ENCODE data around the gene ARID1B. TPM values are rescaled to one million over a fixed set of nuclear protein-coding genes. Genes with fewer than 3 reads are reported as not detected.

Gene ARID1B
- total RNA-seq, 1 experiment from 2014 or later, result 63.9 TPM

DNA sequence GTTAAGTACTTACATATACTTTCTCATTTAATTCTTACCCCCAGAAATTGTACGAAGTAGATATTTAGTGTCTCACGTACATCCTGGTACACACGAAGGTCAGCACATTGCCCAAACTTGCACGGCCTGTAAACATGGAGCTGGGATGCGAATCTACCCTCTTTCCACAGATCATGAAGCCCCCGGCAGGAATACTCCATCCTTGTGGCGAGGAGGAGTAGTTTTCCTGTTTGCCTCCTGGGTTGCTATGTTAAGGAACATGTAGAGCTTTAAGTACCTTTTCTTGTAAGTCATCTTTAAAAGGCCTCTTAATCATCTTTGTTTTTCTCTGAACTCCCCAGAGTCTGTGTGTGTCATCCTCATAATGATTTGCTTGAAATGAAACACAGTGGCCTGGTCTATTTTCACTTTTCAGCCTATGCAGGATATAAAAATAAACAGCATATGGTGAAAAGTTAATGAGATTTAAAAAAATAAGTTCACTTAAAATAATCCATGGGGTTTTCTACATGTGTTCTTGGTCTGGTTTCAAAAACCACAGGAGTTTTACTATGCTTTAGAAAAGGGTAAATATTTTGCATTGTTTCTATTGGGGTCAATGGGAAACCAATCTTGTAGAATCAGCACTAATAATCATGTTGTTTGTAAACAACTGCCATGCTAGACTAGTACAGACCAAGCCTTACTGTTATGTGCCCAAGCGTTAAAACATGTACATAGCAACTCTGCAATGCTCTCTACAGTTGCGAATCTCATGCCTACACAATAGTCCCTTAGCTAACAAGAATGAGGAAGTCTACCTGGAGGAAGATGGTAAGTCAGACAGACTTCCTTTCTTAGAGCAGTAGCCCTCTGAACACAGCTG lies 9.3 kb upstream of the ARID1B start:
- CTCF ChIA-PET, result interaction anchor here (0.6 to 1.2 kb wide), 3 partner anchors 8 to 63 kb away, joined by 3 to 7 read pairs (median 3); no protein-coding TSS in a partner anchor
- POLR2A ChIA-PET, result interaction anchor here (0.8 to 1.2 kb wide), 2 partner anchors 38 to 47 kb away, joined by 3 to 5 read pairs; no protein-coding TSS in a partner anchor
- BruUV-seq (replicated peaks), result no TSS peak
- no peak overlapping the region for H3K27ac Mint-ChIP-seq (ENCODE audit: low read depth, unreplicated experiment)
- H3K9me3 Mint-ChIP-seq (ENCODE audit: unreplicated experiment), result no peaks in the 10 kb centered on the region
- H3K27me3 Mint-ChIP-seq (ENCODE audit: insufficient read depth, unreplicated experiment), result no peaks in the 10 kb centered on the region
- no peak for DNase-seq (ENCODE audit: unreplicated experiment)
- intact Hi-C loops (cut with micrococcal nuclease), result no loop called here
- no peaks in the 10 kb centered on the region for H3K4me1 Mint-ChIP-seq (ENCODE audit: insufficient read depth, unreplicated experiment)
- H3K36me3 Mint-ChIP-seq (ENCODE audit: insufficient read depth, unreplicated experiment), result no peaks in the 10 kb centered on the region
- no peak overlapping the region for H3K4me3 Mint-ChIP-seq (ENCODE audit: unreplicated experiment)
- TF ChIP-seq, protein P1, sequence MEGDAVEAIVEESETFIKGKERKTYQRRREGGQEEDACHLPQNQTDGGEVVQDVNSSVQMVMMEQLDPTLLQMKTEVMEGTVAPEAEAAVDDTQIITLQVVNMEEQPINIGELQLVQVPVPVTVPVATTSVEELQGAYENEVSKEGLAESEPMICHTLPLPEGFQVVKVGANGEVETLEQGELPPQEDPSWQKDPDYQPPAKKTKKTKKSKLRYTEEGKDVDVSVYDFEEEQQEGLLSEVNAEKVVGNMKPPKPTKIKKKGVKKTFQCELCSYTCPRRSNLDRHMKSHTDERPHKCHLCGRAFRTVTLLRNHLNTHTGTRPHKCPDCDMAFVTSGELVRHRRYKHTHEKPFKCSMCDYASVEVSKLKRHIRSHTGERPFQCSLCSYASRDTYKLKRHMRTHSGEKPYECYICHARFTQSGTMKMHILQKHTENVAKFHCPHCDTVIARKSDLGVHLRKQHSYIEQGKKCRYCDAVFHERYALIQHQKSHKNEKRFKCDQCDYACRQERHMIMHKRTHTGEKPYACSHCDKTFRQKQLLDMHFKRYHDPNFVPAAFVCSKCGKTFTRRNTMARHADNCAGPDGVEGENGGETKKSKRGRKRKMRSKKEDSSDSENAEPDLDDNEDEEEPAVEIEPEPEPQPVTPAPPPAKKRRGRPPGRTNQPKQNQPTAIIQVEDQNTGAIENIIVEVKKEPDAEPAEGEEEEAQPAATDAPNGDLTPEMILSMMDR (IDR thresholded peaks at IDR 0.05; ENCODE audit: unreplicated experiment), result no peak

DNA sequence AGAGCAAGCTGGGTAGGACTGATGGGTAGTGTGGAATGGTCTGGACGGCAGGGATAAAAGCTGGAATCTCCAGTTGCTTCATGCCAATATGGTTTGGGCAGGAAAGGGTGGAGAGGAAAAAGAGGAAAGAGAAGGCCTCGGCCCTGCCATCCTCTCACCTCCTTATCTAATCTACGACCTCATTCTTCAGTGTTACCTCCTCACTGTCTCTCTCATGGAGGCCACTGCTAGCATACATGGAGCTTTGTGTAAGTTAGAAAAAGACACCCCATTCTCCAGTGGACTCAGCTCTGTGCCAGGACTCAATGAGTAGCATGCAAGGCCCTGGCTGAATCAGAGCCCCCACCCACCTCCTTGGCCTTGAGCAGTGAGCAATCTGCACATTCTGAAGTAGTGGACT lies 6.1 kb upstream of the ARID1B start:
- ChIA-PET CTCF (interaction anchor here (0.7 kb wide), 1 partner anchor 183 kb away, joined by 3 read pairs; no protein-coding TSS in a partner anchor), POLR2A (interaction anchor here (0.9 to 3.5 kb wide), 2 partner anchors 18 to 50 kb away, joined by 4 to 16 read pairs; no protein-coding TSS in a partner anchor)
- peaks cover 12% of the 10 kb centered on the region for H3K4me1 Mint-ChIP-seq (ENCODE audit: insufficient read depth, unreplicated experiment)
- H3K4me3 Mint-ChIP-seq (ENCODE audit: unreplicated experiment), result no peak overlapping the region
- no peaks in the 10 kb centered on the region for H3K36me3 Mint-ChIP-seq (ENCODE audit: insufficient read depth, unreplicated experiment)
- no TSS peak for BruUV-seq (replicated peaks)
- H3K27ac Mint-ChIP-seq (ENCODE audit: low read depth, unreplicated experiment), result no peak overlapping the region
- DNase-seq (ENCODE audit: unreplicated experiment), result no peak
- TF ChIP-seq, protein P1 (IDR thresholded peaks at IDR 0.05; ENCODE audit: unreplicated experiment), result no peak
- H3K27me3 Mint-ChIP-seq (ENCODE audit: insufficient read depth, unreplicated experiment), result no peaks in the 10 kb centered on the region
- H3K9me3 Mint-ChIP-seq (ENCODE audit: unreplicated experiment), result no peaks in the 10 kb centered on the region
- intact Hi-C loops (cut with micrococcal nuclease), result no loop called here

DNA sequence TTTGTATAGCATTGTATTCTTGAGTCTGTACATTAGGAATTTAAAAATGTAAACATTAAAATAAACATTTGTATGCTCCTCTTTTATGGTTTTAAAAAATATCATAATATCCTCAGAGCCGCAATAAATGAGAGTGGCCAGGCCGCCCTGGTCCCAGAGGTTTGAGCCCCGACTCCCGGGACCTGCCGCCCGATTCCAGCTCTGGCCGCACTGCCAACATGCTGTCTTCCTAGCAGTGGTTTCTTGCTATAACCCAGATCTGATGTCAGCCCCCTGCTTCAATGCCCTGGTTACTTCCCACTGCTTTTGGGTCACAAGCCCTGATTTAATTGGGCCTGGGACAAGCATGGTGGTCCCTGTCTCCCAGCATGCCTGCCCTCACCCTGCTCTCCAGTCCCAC lies 5.4 kb upstream of the ARID1B start:
- no peak for DNase-seq (ENCODE audit: unreplicated experiment)
- Mint-ChIP-seq H3K4me3 (ENCODE audit: unreplicated experiment) (no peak overlapping the region), H3K27ac (ENCODE audit: low read depth, unreplicated experiment) (no peak overlapping the region), H3K36me3 (ENCODE audit: insufficient read depth, unreplicated experiment) (no peaks in the 10 kb centered on the region), H3K27me3 (ENCODE audit: insufficient read depth, unreplicated experiment) (no peaks in the 10 kb centered on the region), H3K4me1 (ENCODE audit: insufficient read depth, unreplicated experiment) (peaks cover 13% of the 10 kb centered on the region), H3K9me3 (ENCODE audit: unreplicated experiment) (no peaks in the 10 kb centered on the region)
- CTCF ChIA-PET, result no interaction called here
- TF ChIP-seq, protein P1 (IDR thresholded peaks at IDR 0.05; ENCODE audit: unreplicated experiment), result no peak
- intact Hi-C loops (cut with micrococcal nuclease), result no loop called here
- POLR2A ChIA-PET, result interaction anchor here (3.5 kb wide), 1 partner anchor 51 kb away, joined by 16 read pairs; no protein-coding TSS in a partner anchor
- no TSS peak for BruUV-seq (replicated peaks)

DNA sequence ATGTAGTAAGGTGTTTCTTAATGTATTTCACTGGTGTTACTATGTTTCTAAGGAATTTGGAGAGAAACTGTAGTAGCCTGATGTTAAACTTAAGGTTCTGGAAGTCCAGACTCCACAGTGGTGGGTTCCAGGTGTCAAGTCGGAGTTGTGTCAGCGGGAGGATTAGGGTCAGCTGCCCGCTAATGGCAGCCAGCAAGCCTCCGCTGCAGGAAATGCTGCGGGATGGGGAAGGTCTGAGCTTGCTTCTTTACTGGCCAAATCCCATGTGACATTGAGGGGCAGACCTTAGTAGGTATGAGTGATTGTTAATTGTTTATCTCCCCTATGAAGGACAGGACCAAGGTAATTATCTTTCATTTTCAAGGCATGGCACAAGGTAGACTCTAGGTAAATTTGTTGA lies 3.7 kb upstream of the ARID1B start:
- H3K36me3 Mint-ChIP-seq (ENCODE audit: insufficient read depth, unreplicated experiment), result no peaks in the 10 kb centered on the region
- POLR2A ChIA-PET, result interaction anchor here (0.7 kb wide), 1 partner anchor 52 kb away, joined by 3 read pairs; no protein-coding TSS in a partner anchor
- no peak overlapping the region for H3K4me3 Mint-ChIP-seq (ENCODE audit: unreplicated experiment)
- DNase-seq (ENCODE audit: unreplicated experiment), result no peak
- CTCF ChIA-PET, result no interaction called here
- BruUV-seq (replicated peaks), result no TSS peak
- peaks cover 13% of the 10 kb centered on the region for H3K4me1 Mint-ChIP-seq (ENCODE audit: insufficient read depth, unreplicated experiment)
- no peaks in the 10 kb centered on the region for H3K27me3 Mint-ChIP-seq (ENCODE audit: insufficient read depth, unreplicated experiment)
- no peaks in the 10 kb centered on the region for H3K9me3 Mint-ChIP-seq (ENCODE audit: unreplicated experiment)
- intact Hi-C loops (cut with micrococcal nuclease), result no loop called here
- TF ChIP-seq, protein P1 (IDR thresholded peaks at IDR 0.05; ENCODE audit: unreplicated experiment), result no peak
- no peak overlapping the region for H3K27ac Mint-ChIP-seq (ENCODE audit: low read depth, unreplicated experiment)

All from MCF 10A (cell line).